GM12878 (cell line): Measurements from ENCODE around the gene AIRE. TPM values are rescaled to one million over a fixed set of nuclear protein-coding genes. Genes with fewer than 3 reads are reported as not detected.

Experiments used
- ATF2 ChIP-seq: IDR thresholded peaks from 2 replicates; pipeline ENCODE4 v1.6.1; 2012; ENCODE audit warnings: low read length, inconsistent platforms
- CHD4 ChIP-seq: fragments of 200-600 bp; sonication (generic); IDR thresholded peaks from 2 replicates; pipeline ENCODE4 v1.6.1; 2016; ENCODE audit warnings: mild to moderate bottlenecking
- CREB1 ChIP-seq: IDR thresholded peaks from 2 replicates; pipeline ENCODE4 v1.6.1; 2012; ENCODE audit warnings: low read depth, mild to moderate bottlenecking, inconsistent platforms
- GABPA ChIP-seq: IDR thresholded peaks from 2 replicates; pipeline ENCODE4 v1.6.1; 2014; ENCODE audit warnings: antibody characterized with exemption, low read depth, mild to moderate bottlenecking, inconsistent platforms
- HDAC2 ChIP-seq: fragments of 200-600 bp; sonication (generic); IDR thresholded peaks from 2 replicates; pipeline ENCODE4 v1.6.1; 2017
- KDM1A ChIP-seq: fragments of 200-600 bp; sonication (generic); IDR thresholded peaks from 2 replicates; pipeline ENCODE4 v1.6.1; 2016; ENCODE audit warnings: borderline replicate concordance
- MAX ChIP-seq: IDR thresholded peaks from 2 replicates; pipeline ENCODE4 v1.6.1; 2012; ENCODE audit warnings: low read depth, low read length, improper control_type of control experiment
- MEF2A ChIP-seq: IDR thresholded peaks from 2 replicates; pipeline ENCODE4 v1.6.1; 2011; ENCODE audit warnings: low read depth, mild to moderate bottlenecking, low read length, moderate library complexity; ENCODE audit not compliant: insufficient read depth
- MTA2 ChIP-seq: fragments of 450-650 bp; IDR thresholded peaks from 2 replicates; pipeline ENCODE4 v1.6.1; 2016; ENCODE audit warnings: low read depth, mild to moderate bottlenecking, moderate library complexity
- MYB ChIP-seq: fragments of 150-350 bp; IDR thresholded peaks from 2 replicates; pipeline ENCODE4 v1.6.1; 2014; ENCODE audit warnings: mild to moderate bottlenecking, low read depth, low read length, borderline replicate concordance
- MYC ChIP-seq: IDR thresholded peaks from 2 replicates; pipeline ENCODE4 v1.6.1; 2011; ENCODE audit warnings: mild to moderate bottlenecking, low read length, moderate library complexity, inconsistent platforms; ENCODE audit not compliant: insufficient read depth, insufficient replicate concordance, insufficient read length, severe bottlenecking
- NFXL1 ChIP-seq: fragments of 450-650 bp; IDR thresholded peaks from 2 replicates; pipeline ENCODE4 v1.6.1; 2017; ENCODE audit warnings: antibody characterized with exemption, mild to moderate bottlenecking, borderline replicate concordance
- PAX8 ChIP-seq: fragments of 450-650 bp; IDR thresholded peaks from 2 replicates; pipeline ENCODE4 v1.6.1; 2017; ENCODE audit warnings: mild to moderate bottlenecking, moderate library complexity
- RELB ChIP-seq: fragments of 450-650 bp; IDR thresholded peaks from 2 replicates; pipeline ENCODE4 v1.6.1; 2017; ENCODE audit warnings: low read depth, mild to moderate bottlenecking, moderate library complexity
- SIX5 ChIP-seq: IDR thresholded peaks from 2 replicates; pipeline ENCODE4 v1.6.1; 2011; ENCODE audit warnings: mild to moderate bottlenecking, low read depth, low read length, moderate library complexity; ENCODE audit not compliant: severe bottlenecking
- SMC3 ChIP-seq: IDR thresholded peaks from 2 replicates; pipeline ENCODE4 v1.6.1; 2011; ENCODE audit warnings: low read length, improper control_type of control experiment, borderline replicate concordance
- SRF ChIP-seq, 2 experiments: IDR thresholded peaks; 2 replicates each; pipeline ENCODE4 v1.6.1; 2011; ENCODE audit warnings: low read depth in 2 of 2, low read length in 2 of 2, mild to moderate bottlenecking in 1 of 2, moderate library complexity in 1 of 2
- STAT1 ChIP-seq: fragments of 450-650 bp; conservative IDR thresholded peaks from 2 replicates; pipeline ENCODE4 v1.6.1; 2014; ENCODE audit warnings: antibody characterized with exemption, mild to moderate bottlenecking
- USF1 ChIP-seq: IDR thresholded peaks from 2 replicates; pipeline ENCODE4 v1.6.1; 2011; ENCODE audit warnings: borderline replicate concordance, low read depth, mild to moderate bottlenecking, moderate library complexity, mixed read lengths, low read length; ENCODE audit not compliant: insufficient read depth; ENCODE audit errors: extremely low read length
- WRNIP1 ChIP-seq: IDR thresholded peaks from 2 replicates; pipeline ENCODE4 v1.6.1; 2011; ENCODE audit warnings: low read depth, low read length, improper control_type of control experiment, borderline replicate concordance
- YY1 ChIP-seq: IDR thresholded peaks from 2 replicates; pipeline ENCODE4 v1.6.1; 2011; ENCODE audit warnings: low read depth, mild to moderate bottlenecking, low read length
- ZNF207 ChIP-seq: fragments of 450-650 bp; IDR thresholded peaks from 2 replicates; pipeline ENCODE4 v1.6.1; 2014; ENCODE audit warnings: antibody characterized with exemption, mild to moderate bottlenecking, borderline replicate concordance
- ZNF274 ChIP-seq: IDR thresholded peaks from one replicate; pipeline ENCODE4 v1.8.0; 2011; ENCODE audit not compliant: insufficient read length, insufficient read depth
- ZNF622 ChIP-seq: fragments of 450-650 bp; IDR thresholded peaks from 2 replicates; pipeline ENCODE4 v1.6.1; 2017; ENCODE audit warnings: mild to moderate bottlenecking, inconsistent platforms
- polyA plus RNA-seq, 11 experiments: library from polyadenylated mRNA; depleted of rRNA in 4 of 11; unstranded in 6 of 11; stranded (reverse) in 5 of 11; fragments of >200 nt; fragmentation: Nextera tagmentation in 4 of 11; fragmentation: Illumina TruSeq in 1 of 11; extraction: Ambion mirVana in 4 of 11; extraction: Trizol in 1 of 11; gene quantifications; 1 replicate in 1 of 11; 2 replicates in 10 of 11; pipeline versions ENCODE4 v1.2.1 to v1.2.3, GENCODE V29; 2011 to 2016; ENCODE audit warnings: inconsistent platforms in 2 of 11, missing spikeins in 2 of 11, low read depth in 1 of 11
- total RNA-seq, 4 experiments: library from RNA; depleted of rRNA in 3 of 4; stranded (reverse); fragments of >200 nt in 3 of 4; fragmentation: Illumina TruSeq in 1 of 4; extraction: Trizol in 1 of 4; gene quantifications; 2 replicates each; pipeline versions ENCODE4 v1.2.1 to v1.2.3, GENCODE V29; 2013 to 2021
- TF ChIP-seq, protein P1 (sequence below): fragments of 450-650 bp; IDR thresholded peaks from 2 replicates; pipeline ENCODE4 v1.6.1; 2016; ENCODE audit warnings: mild to moderate bottlenecking

AIRE gene
- total and polyA plus RNA-seq, 10 of the 15 experiments (the other 5 are each of a cell fraction or from before 2014, with no cell fraction given): 0.05 to 0.10 TPM; not detected in 8

- no peak for TF ChIP-seq HDAC2
- peak; percentile 93 for TF ChIP-seq MAX
- peak; percentile 78 for TF ChIP-seq ZNF207
- TF ChIP-seq CHD4: no peak
- TF ChIP-seq CREB1: peak; percentile 100
- TF ChIP-seq ATF2: no peak
- TF ChIP-seq, protein P1, sequence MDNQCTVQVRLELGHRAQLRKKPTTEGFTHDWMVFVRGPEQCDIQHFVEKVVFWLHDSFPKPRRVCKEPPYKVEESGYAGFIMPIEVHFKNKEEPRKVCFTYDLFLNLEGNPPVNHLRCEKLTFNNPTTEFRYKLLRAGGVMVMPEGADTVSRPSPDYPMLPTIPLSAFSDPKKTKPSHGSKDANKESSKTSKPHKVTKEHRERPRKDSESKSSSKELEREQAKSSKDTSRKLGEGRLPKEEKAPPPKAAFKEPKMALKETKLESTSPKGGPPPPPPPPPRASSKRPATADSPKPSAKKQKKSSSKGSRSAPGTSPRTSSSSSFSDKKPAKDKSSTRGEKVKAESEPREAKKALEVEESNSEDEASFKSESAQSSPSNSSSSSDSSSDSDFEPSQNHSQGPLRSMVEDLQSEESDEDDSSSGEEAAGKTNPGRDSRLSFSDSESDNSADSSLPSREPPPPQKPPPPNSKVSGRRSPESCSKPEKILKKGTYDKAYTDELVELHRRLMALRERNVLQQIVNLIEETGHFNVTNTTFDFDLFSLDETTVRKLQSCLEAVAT: 0 out of 2 replicates have a peak, but pooled peaks have one; percentile 43
- peak; percentile 80; the same call in 1 of the 2 replicates for TF ChIP-seq RELB
- TF ChIP-seq NFXL1: no peak
- no peak for TF ChIP-seq USF1
- TF ChIP-seq WRNIP1: no peak
- TF ChIP-seq SRF (IDR thresholded peaks at IDR 0.05; ENCODE audit: low read depth in 2 of 2, low read length in 2 of 2): peak in 1 of 2 experiments; percentile 95; a peak in 3 of 4 replicates
- TF ChIP-seq ZNF274: no peak
- no peak for TF ChIP-seq PAX8
- peak; percentile 60 for TF ChIP-seq SIX5
- TF ChIP-seq MTA2: no peak
- TF ChIP-seq MYC: peak; percentile 73
- TF ChIP-seq KDM1A: no peak
- TF ChIP-seq STAT1: peak; percentile 67; the same call in 1 of the 2 replicates
- no peak for TF ChIP-seq GABPA
- TF ChIP-seq YY1: peak; percentile 85
- no peak for TF ChIP-seq MYB
- 0 out of 2 replicates have a peak, but pooled peaks have one; percentile 15 for TF ChIP-seq MEF2A
- no peak for TF ChIP-seq ZNF622
- TF ChIP-seq SMC3: no peak
These were observed 53.6 kb downstream of the AIRE start, which contains the start of gene CFAP410 (continued) for GRCh38 chr21:44338971-44339910.
